GM19438 (cell line): Measurements from ENCODE around the gene ADGRG3.
"Not testable (repeated sequence)": the region's sequence is repeated elsewhere in the genome, so short reads cannot be mapped to it uniquely, and the experiment has no call there.

ENCODE experiments used
- ATAC-seq: cut with Tn5 transposase; IDR thresholded peaks from one replicate; pipeline ENCODE4 v1.9.1; 2021; ENCODE audit warnings: low read depth; ENCODE audit not compliant: unreplicated experiment

Gene ADGRG3

GRCh38 chr16:57661510-57661909 lies 6.6 kb upstream of the ADGRG3 start:
- no peak for ATAC-seq

GRCh38 chr16:57661936-57662906 lies 5.9 kb upstream of the ADGRG3 start:
- no peak for ATAC-seq

- no peak for ATAC-seq
Measured at GRCh38 chr16:57663436-57663835, 4.7 kb upstream of the ADGRG3 start.

GRCh38 chr16:57663917-57664661 lies 4.0 kb upstream of the ADGRG3 start:
- no peak for ATAC-seq

- no peak for ATAC-seq
Measured at GRCh38 chr16:57664662-57665025, 3.5 kb upstream of the ADGRG3 start.

GRCh38 chr16:57665541-57665940 lies 2.6 kb upstream of the ADGRG3 start:
- no peak for ATAC-seq

GRCh38 chr16:57666353-57667047 lies 1.6 kb upstream of the ADGRG3 start:
- no peak for ATAC-seq

- ATAC-seq, result no peak
Measured at GRCh38 chr16:57667048-57667525, 1.0 kb upstream of the ADGRG3 start.

- ATAC-seq, result no peak
Measured at GRCh38 chr16:57667526-57668262, 412 bp upstream of the ADGRG3 start.

- no peak for ATAC-seq
Measured at GRCh38 chr16:57668630-57669475, 747 bp downstream of the ADGRG3 start.

GRCh38 chr16:57669476-57670162 lies 1.5 kb downstream of the ADGRG3 start:
- no peak for ATAC-seq

- no peak for ATAC-seq
Measured at GRCh38 chr16:57670196-57670595, 2.1 kb downstream of the ADGRG3 start.

- ATAC-seq, result not testable (repeated sequence)
Measured at GRCh38 chr16:57671451-57671850, 3.3 kb downstream of the ADGRG3 start.

GRCh38 chr16:57672416-57672815 lies 4.3 kb downstream of the ADGRG3 start:
- ATAC-seq, result no peak

- no peak for ATAC-seq
Measured at GRCh38 chr16:57672824-57673223, 4.7 kb downstream of the ADGRG3 start.

GRCh38 chr16:57675741-57676551 lies 7.8 kb downstream of the ADGRG3 start:
- ATAC-seq, result no peak

- ATAC-seq, result no peak
Measured at GRCh38 chr16:57676553-57677085, 8.5 kb downstream of the ADGRG3 start.
